Stomach smooth muscle (tissue), 2 donors: Measurements from ENCODE around the gene TYW1B.
"Not testable (repeated sequence)": the region's sequence is repeated elsewhere in the genome, so short reads cannot be mapped to it uniquely, and the experiment has no call there.

Experiments
- H3K27ac ChIP-seq: one replicate; pipeline ENCODE4 v1.7.0; 2013; ENCODE audit warnings: mild to moderate bottlenecking, low read length, inconsistent platforms
- H3K27me3 ChIP-seq, 2 donors: one replicate each; pipeline ENCODE4 v1.7.0; 2013; ENCODE audit warnings: low read length in 2 of 2; ENCODE audit not compliant: insufficient read depth in 2 of 2, control insufficient read depth in 1 of 2
- H3K36me3 ChIP-seq, 2 donors: one replicate each; pipeline ENCODE4 v1.7.0; 2013; ENCODE audit warnings: low read length in 2 of 2; ENCODE audit not compliant: control insufficient read depth in 2 of 2, insufficient read depth in 2 of 2
- H3K4me1 ChIP-seq: one replicate; pipeline ENCODE4 v1.7.0; 2013; ENCODE audit warnings: low read length; ENCODE audit not compliant: control insufficient read depth, insufficient read depth
- H3K4me3 ChIP-seq, 2 donors: one replicate each; pipeline ENCODE4 v1.7.0; 2013; ENCODE audit warnings: low read length in 2 of 2
- H3K9ac ChIP-seq, 2 donors: one replicate each; pipeline ENCODE4 v1.7.0; 2013; ENCODE audit warnings: low read length in 2 of 2, mild to moderate bottlenecking in 1 of 2
- H3K9me3 ChIP-seq, 2 donors: one replicate each; pipeline ENCODE4 v1.7.0; 2013; ENCODE audit warnings: low read length in 2 of 2; ENCODE audit not compliant: control insufficient read depth in 2 of 2
- donor health status: healthy.
- donor health status: Pancreatic carcinoma.

TYW1B gene

DNA sequence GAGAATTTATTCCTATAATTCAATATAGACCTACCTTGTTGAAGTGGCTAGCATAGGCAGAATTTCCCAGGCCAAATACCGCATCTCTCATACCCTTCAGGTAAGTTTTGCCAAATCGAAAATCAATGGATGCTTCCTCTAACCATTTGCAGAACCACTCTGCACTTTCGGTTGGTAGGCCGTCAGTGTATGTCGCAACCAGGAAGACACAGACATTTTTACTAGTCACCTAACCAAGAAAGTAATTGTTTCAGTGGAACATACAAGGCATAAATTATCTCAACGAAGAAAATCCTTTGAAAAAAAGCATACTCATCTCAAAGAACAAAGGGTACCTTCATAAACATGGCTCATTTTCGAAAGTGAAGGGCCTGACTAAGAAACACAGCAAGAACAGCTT, 17.6 kb downstream of the TYW1B start:
- not testable (repeated sequence) for H3K27ac ChIP-seq, H3K9ac ChIP-seq, H3K4me1 ChIP-seq, H3K27me3 ChIP-seq, H3K9me3 ChIP-seq, H3K4me3 ChIP-seq
- peaks cover 8 to 11% of the 10 kb centered on the region in 2 donors for H3K36me3 ChIP-seq

DNA sequence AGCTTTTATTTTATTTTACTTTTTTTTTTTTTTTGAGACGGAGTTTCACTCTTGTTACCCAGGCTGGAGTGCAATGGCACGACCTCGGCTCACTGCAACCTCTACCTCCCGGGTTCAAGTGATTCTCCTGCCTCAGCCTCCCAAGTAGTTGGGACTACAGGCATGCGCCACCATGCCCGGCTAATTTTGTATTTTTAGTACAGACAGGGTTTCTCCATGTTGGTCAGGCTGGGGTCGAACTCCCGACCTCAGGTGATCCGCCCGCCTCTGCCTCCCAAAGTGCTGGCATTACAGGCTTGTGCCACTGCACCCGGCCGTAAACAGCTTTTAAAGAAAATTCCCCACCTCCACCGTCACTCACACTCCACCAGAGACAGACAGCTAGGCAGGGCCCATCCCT, 19.5 kb downstream of the TYW1B start:
- H3K9ac ChIP-seq, H3K9me3 ChIP-seq, H3K27ac ChIP-seq, H3K27me3 ChIP-seq, H3K4me1 ChIP-seq, H3K4me3 ChIP-seq: not testable (repeated sequence)
- H3K36me3 ChIP-seq: peaks cover 8 to 14% of the 10 kb centered on the region in 2 donors

DNA sequence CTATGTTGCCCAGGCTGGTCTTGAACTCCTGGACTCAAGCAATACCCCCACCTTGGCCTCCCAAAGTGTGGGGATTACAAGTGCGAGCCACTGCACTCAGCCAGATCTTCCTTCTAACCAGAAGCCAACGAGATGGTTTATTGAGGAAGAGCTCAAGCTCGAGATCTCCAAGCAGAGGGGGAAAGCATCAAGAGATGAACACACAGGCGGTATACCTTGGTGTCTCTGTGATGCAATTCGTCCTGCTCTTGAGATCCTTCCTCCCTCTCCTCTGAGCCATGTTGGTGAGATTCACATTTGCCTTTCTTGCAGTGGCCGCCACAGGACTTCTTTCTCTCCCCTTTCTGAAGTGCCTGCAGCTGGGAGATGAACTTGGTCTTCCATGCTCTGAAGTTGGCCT, 21.1 kb downstream of the TYW1B start:
- not testable (repeated sequence) for H3K9ac ChIP-seq, H3K4me3 ChIP-seq, H3K4me1 ChIP-seq, H3K27ac ChIP-seq, H3K9me3 ChIP-seq, H3K27me3 ChIP-seq
- peaks cover 8 to 12% of the 10 kb centered on the region in 2 donors for H3K36me3 ChIP-seq

DNA sequence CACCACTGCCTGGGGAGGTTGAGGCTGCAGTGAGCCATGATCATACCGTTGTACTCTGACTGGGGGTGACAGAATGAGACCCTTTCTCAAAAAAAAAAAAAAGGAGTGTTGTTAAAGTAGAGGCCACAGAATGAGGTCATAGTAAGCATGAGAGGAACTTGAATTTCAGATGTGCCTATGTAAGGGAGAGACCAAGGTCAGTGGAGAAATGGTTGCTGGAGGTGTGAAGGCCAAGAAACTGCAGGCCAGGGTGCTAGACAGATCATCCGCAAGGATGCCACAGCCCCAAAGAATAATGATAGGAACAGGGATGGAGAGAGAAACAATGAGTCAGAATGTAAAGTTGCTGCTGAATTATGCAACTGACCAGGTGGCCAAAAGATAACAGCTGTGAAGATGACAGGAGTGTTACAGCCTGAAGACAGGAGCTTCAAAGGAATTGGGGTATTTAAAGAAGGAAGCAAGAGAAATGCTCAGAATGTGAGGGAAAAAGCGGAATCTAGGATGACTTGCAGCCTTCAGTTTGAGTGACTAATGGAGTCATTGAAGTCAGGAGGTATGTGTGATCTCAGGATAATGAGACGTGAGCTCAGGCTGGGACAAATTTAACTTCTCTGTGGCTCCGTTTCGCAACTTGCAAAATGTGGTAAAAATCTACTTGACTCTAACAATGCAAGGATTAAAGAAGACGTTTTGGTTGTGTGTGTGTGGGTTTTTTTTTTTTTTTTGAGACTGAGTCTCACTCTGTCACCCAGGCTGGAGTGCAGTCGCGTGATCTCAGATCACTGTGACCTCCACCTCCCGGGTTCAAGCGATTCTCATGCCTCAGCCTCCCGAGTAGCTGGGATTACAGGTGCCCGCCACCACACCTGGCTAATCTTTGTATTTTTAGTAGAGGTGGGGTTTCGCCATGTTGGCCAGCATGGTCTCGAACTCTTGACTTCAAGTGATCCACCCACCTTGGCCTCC, 22.2 kb downstream of the TYW1B start:
- H3K9me3 ChIP-seq: no peaks in the 10 kb centered on the region
- H3K27ac ChIP-seq: no peak overlapping the region
- no peak overlapping the region for H3K4me3 ChIP-seq
- H3K27me3 ChIP-seq: no peaks in the 10 kb centered on the region
- no peak overlapping the region for H3K9ac ChIP-seq
- H3K36me3 ChIP-seq: peaks cover 8 to 12% of the 10 kb centered on the region in 2 donors
- H3K4me1 ChIP-seq: no peaks in the 10 kb centered on the region

DNA sequence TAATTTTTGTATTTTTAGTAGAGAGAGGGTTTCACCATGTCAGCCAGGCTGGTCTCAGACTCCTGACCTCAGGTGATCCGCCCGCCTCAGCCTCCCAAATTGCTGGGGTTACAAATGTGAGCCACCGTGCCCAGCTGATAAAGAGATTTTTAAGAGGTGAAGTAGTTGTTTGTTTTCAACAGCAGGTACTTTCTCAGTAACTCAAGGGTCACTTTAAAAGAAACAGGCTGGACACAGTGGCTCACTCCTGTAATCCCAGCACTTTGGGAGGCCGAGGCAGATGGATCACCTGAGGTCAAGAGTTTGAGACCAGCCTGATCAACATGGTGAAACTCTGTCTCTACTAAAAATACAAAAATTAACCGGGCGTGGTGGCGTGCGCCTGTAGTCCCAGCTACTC, 24.2 kb downstream of the TYW1B start:
- not testable (repeated sequence) for H3K27ac ChIP-seq, H3K9me3 ChIP-seq, H3K27me3 ChIP-seq, H3K9ac ChIP-seq, H3K4me1 ChIP-seq, H3K4me3 ChIP-seq
- peaks cover 8 to 12% of the 10 kb centered on the region in 2 donors for H3K36me3 ChIP-seq

DNA sequence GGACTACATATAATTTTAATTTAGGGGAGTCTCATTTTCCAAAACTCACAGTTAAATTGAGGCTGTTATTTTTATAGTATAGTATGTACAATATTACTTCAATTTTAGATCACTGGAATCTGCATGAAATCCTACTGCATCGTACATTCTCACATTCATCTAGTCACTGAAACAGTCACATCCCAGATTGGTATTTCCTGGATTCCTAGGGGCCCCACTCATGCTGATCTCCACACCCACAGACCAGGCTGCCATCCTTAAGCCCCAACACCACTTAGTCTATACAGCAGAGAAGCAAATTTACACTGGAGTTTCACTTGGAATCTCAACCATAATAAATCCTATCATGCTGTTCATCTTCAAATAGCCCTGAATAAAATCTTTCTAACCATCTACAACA, 26.4 kb downstream of the TYW1B start:
- H3K36me3 ChIP-seq: peaks cover 9 to 14% of the 10 kb centered on the region in 2 donors

DNA sequence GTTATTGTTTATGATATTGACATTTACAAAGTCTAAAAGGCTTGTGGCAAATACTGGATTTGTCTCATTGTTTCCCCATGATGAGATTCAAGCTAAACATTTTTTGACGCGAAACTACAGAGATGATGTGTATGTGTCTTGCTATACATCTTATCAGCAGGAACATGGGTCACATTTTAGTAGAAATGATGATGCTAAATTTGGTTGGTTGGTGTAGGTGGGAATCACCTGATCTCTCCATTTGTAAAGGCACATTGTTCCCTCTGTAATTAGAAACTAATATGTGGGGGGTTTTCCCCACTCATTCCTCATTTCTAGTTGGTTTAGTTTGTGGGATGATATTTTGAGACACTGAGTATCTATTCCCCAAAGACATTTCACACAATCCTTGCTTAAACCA, 32.6 kb downstream of the TYW1B start:
- H3K9ac ChIP-seq, H3K27ac ChIP-seq, H3K36me3 ChIP-seq, H3K4me3 ChIP-seq, H3K27me3 ChIP-seq, H3K4me1 ChIP-seq, H3K9me3 ChIP-seq: not testable (repeated sequence)

More for the DNA sequence above, 26.4 kb downstream of the TYW1B start:
- not testable (repeated sequence) for H3K27me3 ChIP-seq, H3K4me3 ChIP-seq, H3K4me1 ChIP-seq, H3K27ac ChIP-seq, H3K9ac ChIP-seq, H3K9me3 ChIP-seq

DNA sequence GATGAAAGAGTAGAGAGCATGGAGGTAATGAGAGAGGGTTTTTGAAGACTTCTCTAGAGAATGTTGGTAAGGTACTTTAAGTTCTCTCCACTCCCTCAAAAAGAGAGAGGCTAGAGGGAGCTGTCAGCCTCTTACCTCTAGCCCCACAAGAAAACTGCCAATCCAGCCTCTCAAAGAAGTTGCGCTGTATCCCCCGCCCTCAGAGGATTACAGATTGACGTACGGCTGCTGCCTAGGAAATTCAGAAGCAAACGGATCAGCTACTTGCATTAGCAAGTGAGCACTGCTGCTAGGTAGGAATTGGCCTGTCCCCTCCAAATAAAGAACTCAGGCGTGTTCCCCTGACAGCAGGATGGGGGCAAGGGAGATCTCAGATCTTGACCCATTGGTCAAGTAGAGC, 34.2 kb downstream of the TYW1B start:
- H3K27ac ChIP-seq: no peak overlapping the region
- no peak overlapping the region for H3K9ac ChIP-seq
- H3K4me1 ChIP-seq: no peaks in the 10 kb centered on the region
- H3K36me3 ChIP-seq: peaks cover 5 to 6% of the 10 kb centered on the region in 2 donors
- no peaks in the 10 kb centered on the region for H3K27me3 ChIP-seq
- H3K9me3 ChIP-seq: peaks cover 0 to 2% of the 10 kb centered on the region in 2 donors
- no peak overlapping the region for H3K4me3 ChIP-seq

DNA sequence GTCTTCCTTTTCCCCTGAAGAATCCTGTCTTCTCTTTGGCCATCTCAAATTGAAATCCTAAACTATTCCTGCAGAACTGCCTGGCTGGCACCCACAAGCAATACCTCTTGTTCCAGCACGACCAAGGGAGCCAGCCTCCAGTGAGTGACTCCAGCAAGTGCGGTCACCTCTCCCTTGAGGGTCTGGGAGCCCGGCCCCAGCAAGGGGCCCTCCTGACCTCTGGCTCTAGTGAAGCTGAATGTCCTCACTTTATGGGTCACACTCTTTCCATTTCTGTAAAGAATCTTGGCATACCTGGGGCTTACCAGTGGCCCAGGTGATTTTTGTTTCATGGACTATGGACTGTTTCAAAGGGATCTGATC, 37.3 kb downstream of the TYW1B start:
- H3K9ac ChIP-seq, H3K9me3 ChIP-seq, H3K4me3 ChIP-seq, H3K36me3 ChIP-seq, H3K4me1 ChIP-seq, H3K27ac ChIP-seq, H3K27me3 ChIP-seq: not testable (repeated sequence)

DNA sequence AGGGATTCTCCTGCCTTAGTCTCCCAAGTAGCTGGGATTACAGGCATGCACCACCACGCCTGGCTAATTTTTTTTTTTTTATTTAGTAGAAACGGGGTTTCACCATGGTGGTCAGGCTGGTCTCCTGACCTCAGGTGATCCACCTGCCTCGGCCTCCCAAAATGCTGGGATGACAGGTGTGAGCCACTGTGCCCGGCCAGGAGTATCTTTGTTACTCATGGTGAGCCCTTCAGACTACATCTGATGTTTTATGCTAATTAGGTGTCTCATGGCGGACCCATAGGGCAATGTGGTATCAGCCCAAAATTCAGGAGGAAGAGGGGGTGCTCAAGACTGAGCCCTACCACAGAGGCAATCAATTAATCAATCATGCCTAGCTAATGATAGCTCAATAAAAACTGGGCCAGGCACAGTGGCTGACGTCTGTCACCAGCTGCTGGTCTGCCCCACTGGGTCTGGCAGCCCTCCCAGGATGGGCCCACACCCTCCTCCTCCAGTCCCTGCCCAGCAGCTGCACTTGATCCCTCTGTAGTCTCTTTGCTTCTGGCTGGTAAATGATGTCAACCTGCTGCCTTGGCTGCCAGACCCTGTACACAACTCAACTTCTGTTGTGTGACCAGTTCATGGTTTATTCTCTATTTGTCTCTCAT, 37.8 kb downstream of the TYW1B start:
- H3K9ac ChIP-seq, H3K27me3 ChIP-seq, H3K9me3 ChIP-seq, H3K27ac ChIP-seq, H3K4me1 ChIP-seq, H3K4me3 ChIP-seq, H3K36me3 ChIP-seq: not testable (repeated sequence)
